Type B pancreatic cell (in vitro differentiated cells): ENCODE data around the gene MIPEP. TPM values are rescaled to one million over a fixed set of nuclear protein-coding genes. Genes with fewer than 3 reads are reported as not detected.

Source experiments
- DNase-seq: peaks from one replicate; pipeline ENCODE4 v3.0.0; 2021; ENCODE audit warnings: mixed read lengths; ENCODE audit not compliant: unreplicated experiment; ENCODE audit errors: extremely low spot score
- H3K27ac Mint-ChIP-seq: 2 replicates; pipeline ENCODE4 v1.8.0; 2021; ENCODE audit warnings: mild to moderate bottlenecking, mixed read lengths
- H3K27me3 Mint-ChIP-seq: 2 replicates; pipeline ENCODE4 v1.8.0; 2021; ENCODE audit warnings: mixed read lengths
- H3K36me3 Mint-ChIP-seq: 2 replicates; pipeline ENCODE4 v1.8.0; 2021; ENCODE audit warnings: mixed read lengths
- H3K4me1 Mint-ChIP-seq: one replicate; pipeline ENCODE4 v1.8.0; 2021; ENCODE audit warnings: mixed read lengths; ENCODE audit not compliant: unreplicated experiment
- H3K4me3 Mint-ChIP-seq: 2 replicates; pipeline ENCODE4 v1.8.0; 2021; ENCODE audit warnings: mild to moderate bottlenecking, mixed read lengths
- H3K9me3 Mint-ChIP-seq: 2 replicates; pipeline ENCODE4 v1.8.0; 2021; ENCODE audit warnings: mixed read lengths
- CTCF ChIP-seq: fragments of 200-600 bp; sonication (generic); conservative IDR thresholded peaks from 2 replicates; pipeline ENCODE4 v1.5.0; 2021; ENCODE audit warnings: antibody characterized with exemption, mild to moderate bottlenecking
- long read RNA-seq: library from polyadenylated mRNA; unstranded; transcript quantifications from one replicate; pipeline ENCODE4 v2.0.0, GENCODE V29; 2020
- total RNA-seq: library from RNA; stranded (reverse); gene quantifications from 2 replicates; pipeline ENCODE4 v1.2.1, GENCODE V29; 2021; ENCODE audit warnings: low replicate concordance

MIPEP gene
- total RNA-seq = 29.9 and 41.8 TPM in 2 replicates
- long read RNA-seq, transcript MIPEP-201 (19 exons, 2,400 nt) = major isoform, 257 of 295 reads
- long read RNA-seq, partial matches to known transcripts = 8 of 295 reads
- long read RNA-seq, other reads (novel, unspliced or antisense) = 30 of 295 reads

GRCh38 chr13:23888658-23889614 lies at the start of gene MIPEP:
TSS of gene MIPEP (minus strand) at chr13:23889400. CDS start at chr13:23889320, 80 bp downstream.
- H3K27ac Mint-ChIP-seq = peak within 1 kb of the TSS; percentile 87
- no peaks in the 10 kb centered on the region for H3K9me3 Mint-ChIP-seq
- H3K27me3 Mint-ChIP-seq = no peaks in the 10 kb centered on the region
- peaks cover 19% of the 10 kb centered on the region for H3K4me1 Mint-ChIP-seq
- DNase-seq = peak; percentile 96
- peak; percentile 82 for TF ChIP-seq CTCF
- peak within 1 kb of the TSS; percentile 91 for H3K4me3 Mint-ChIP-seq
- H3K36me3 Mint-ChIP-seq = peaks cover 8% of the 10 kb centered on the region

GRCh38 chr13:23934520-23934919 lies 45.3 kb upstream of the MIPEP start:
- no peak overlapping the region for H3K4me3 Mint-ChIP-seq
- H3K4me1 Mint-ChIP-seq = no peaks in the 10 kb centered on the region
- H3K9me3 Mint-ChIP-seq = peaks cover 6% of the 10 kb centered on the region
- no peak overlapping the region for H3K27ac Mint-ChIP-seq
- no peak for DNase-seq
- H3K36me3 Mint-ChIP-seq = peaks cover 5% of the 10 kb centered on the region
- peaks cover 9% of the 10 kb centered on the region for H3K27me3 Mint-ChIP-seq
- no peak for TF ChIP-seq CTCF

GRCh38 chr13:23928985-23929384 lies 39.8 kb upstream of the MIPEP start:
- H3K27ac Mint-ChIP-seq = no peak overlapping the region
- H3K4me1 Mint-ChIP-seq = no peaks in the 10 kb centered on the region
- no peak for DNase-seq
- no peak overlapping the region for H3K4me3 Mint-ChIP-seq
- TF ChIP-seq CTCF = no peak
- no peaks in the 10 kb centered on the region for H3K9me3 Mint-ChIP-seq
- H3K27me3 Mint-ChIP-seq = no peaks in the 10 kb centered on the region
- H3K36me3 Mint-ChIP-seq = no peaks in the 10 kb centered on the region

- Mint-ChIP-seq H3K4me1 (no peaks in the 10 kb centered on the region), H3K27me3 (peaks cover 12% of the 10 kb centered on the region), H3K9me3 (no peaks in the 10 kb centered on the region), H3K27ac (no peak overlapping the region), H3K4me3 (no peak overlapping the region), H3K36me3 (no peaks in the 10 kb centered on the region)
- no peak for DNase-seq
- TF ChIP-seq CTCF = no peak
Measured at GRCh38 chr13:23923031-23923430, 33.8 kb upstream of the MIPEP start.

GRCh38 chr13:23922005-23922932 lies 33.1 kb upstream of the MIPEP start:
- no peaks in the 10 kb centered on the region for H3K9me3 Mint-ChIP-seq
- peaks cover 15% of the 10 kb centered on the region for H3K27me3 Mint-ChIP-seq
- no peak overlapping the region for H3K27ac Mint-ChIP-seq
- H3K36me3 Mint-ChIP-seq = no peaks in the 10 kb centered on the region
- DNase-seq = no peak
- no peaks in the 10 kb centered on the region for H3K4me1 Mint-ChIP-seq
- no peak for TF ChIP-seq CTCF
- H3K4me3 Mint-ChIP-seq = no peak overlapping the region
